Keratinocyte (primary cell): ENCODE measurements around the gene BPGM.
"Not testable (repeated sequence)": the region's sequence is repeated elsewhere in the genome, so short reads cannot be mapped to it uniquely, and the experiment has no call there.

Experiments used
- CTCF ChIP-seq, 3 experiments: IDR thresholded peaks in 1 of 3; conservative IDR thresholded peaks in 1 of 3; optimal IDR thresholded peaks in 1 of 3; 2 replicates in 2 of 3; 3 replicates in 1 of 3; pipeline versions ENCODE3 to v1.5.1; 2011; ENCODE audit warnings: low read length in 3 of 3, mild to moderate bottlenecking in 3 of 3, moderate library complexity in 2 of 3, control low read depth in 1 of 3, inconsistent platforms in 1 of 3; ENCODE audit not compliant: insufficient read depth in 2 of 3; ENCODE audit errors: extremely low read depth in 1 of 3
- EZH2 ChIP-seq: IDR thresholded peaks from one replicate; pipeline ENCODE4 v1.6.1; 2012; ENCODE audit warnings: inconsistent platforms, mild to moderate bottlenecking, low read length, moderate library complexity

- not testable (repeated sequence) for TF ChIP-seq CTCF (optimal IDR thresholded peaks at IDR 0.05 in 1 of 3, IDR thresholded peaks at IDR 0.05 in 1 of 3, conservative IDR thresholded peaks at IDR 0.05 in 1 of 3; ENCODE audit: extremely low read depth in 1 of 3, insufficient read depth in 2 of 3, low read length in 3 of 3); EZH2
Measured at GRCh38 chr7:134641981-134642380, 4.7 kb upstream of the BPGM start.
